ENCODE measurements around the gene NEK6.

Gene NEK6

DNA sequence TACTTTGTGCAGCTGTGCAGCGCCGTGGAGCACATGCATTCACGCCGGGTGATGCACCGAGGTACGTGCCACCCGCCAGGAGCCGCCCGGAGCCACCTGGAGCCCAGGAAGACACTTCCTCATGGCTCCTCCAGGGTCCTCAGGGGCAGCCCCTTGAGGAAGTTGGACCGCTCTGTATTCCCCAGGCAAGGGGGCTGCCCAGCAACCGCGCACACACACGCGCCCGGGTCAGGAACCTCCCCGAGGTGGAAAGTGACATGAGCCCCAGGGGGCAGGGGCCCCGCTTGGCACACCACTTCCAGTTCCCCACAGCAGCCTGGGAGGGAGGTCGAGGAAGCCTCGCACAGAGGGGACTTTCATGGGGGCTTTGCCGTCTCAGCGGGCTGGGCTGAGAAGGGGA is 68.6 kb downstream of the NEK6 start:
- no peak overlapping the region for H3K27ac ChIP-seq
- H3K27me3 ChIP-seq = no peaks in the 10 kb centered on the region
- no peak for DNase-seq
- H3K4me1 ChIP-seq = no peaks in the 10 kb centered on the region
- no peak for TF ChIP-seq CTCF (IDR thresholded peaks at IDR 0.05)
- H3K9me3 ChIP-seq = no peaks in the 10 kb centered on the region
- H3K4me3 ChIP-seq = no peak overlapping the region
- intact Hi-C loops (cut with DNase I; ENCODE audit: low total_unique reads) = loop anchor here (10.0 kb wide), 1 partner anchor 72 kb away; the partner anchor contains the start of gene NEK6
- peaks cover 59 to 100% (median 90%) of the 10 kb centered on the region in 3 donors for H3K36me3 ChIP-seq

- Histone ChIP-seq H3K4me1 (no peaks in the 10 kb centered on the region), H3K36me3 (peaks cover 48 to 100% (median 86%) of the 10 kb centered on the region in 3 donors), H3K4me3 (no peak overlapping the region), H3K27ac (no peak overlapping the region), H3K9me3 (no peaks in the 10 kb centered on the region), H3K27me3 (no peaks in the 10 kb centered on the region)
- TF ChIP-seq CTCF (IDR thresholded peaks at IDR 0.05) = no peak
- no peak for DNase-seq
- intact Hi-C loops (cut with DNase I; ENCODE audit: low total_unique reads) = loop anchor here (10.0 kb wide), 1 partner anchor 73 kb away; the partner anchor contains the start of gene NEK6
These were observed 69.7 kb downstream of the NEK6 start for GRCh38 chr9:124327491-124327890.

- H3K4me1 ChIP-seq = no peaks in the 10 kb centered on the region
- no peak overlapping the region for H3K4me3 ChIP-seq
- no peak for TF ChIP-seq CTCF (IDR thresholded peaks at IDR 0.05)
- peaks cover 42 to 100% (median 84%) of the 10 kb centered on the region in 3 donors for H3K36me3 ChIP-seq
- no peak overlapping the region for H3K27ac ChIP-seq
- H3K9me3 ChIP-seq = no peaks in the 10 kb centered on the region
- intact Hi-C loops (cut with DNase I; ENCODE audit: low total_unique reads) = loop anchor here (10.0 kb wide), 1 partner anchor 73 kb away; the partner anchor contains the start of gene NEK6
- DNase-seq = no peak
- no peaks in the 10 kb centered on the region for H3K27me3 ChIP-seq
These were observed 70.5 kb downstream of the NEK6 start for GRCh38 chr9:124328285-124328684.

- H3K4me1 ChIP-seq = no peaks in the 10 kb centered on the region
- H3K27me3 ChIP-seq = no peaks in the 10 kb centered on the region
- no peak for DNase-seq
- H3K4me3 ChIP-seq = no peak overlapping the region
- no peaks in the 10 kb centered on the region for H3K9me3 ChIP-seq
- no peak for TF ChIP-seq CTCF (IDR thresholded peaks at IDR 0.05)
- intact Hi-C loops (cut with DNase I; ENCODE audit: low total_unique reads) = loop anchor here (10.0 kb wide), 1 partner anchor 74 kb away; the partner anchor contains the start of gene NEK6
- H3K36me3 ChIP-seq = peaks cover 36 to 97% (median 79%) of the 10 kb centered on the region in 3 donors
- H3K27ac ChIP-seq = no peak overlapping the region
These were observed 71.5 kb downstream of the NEK6 start for GRCh38 chr9:124329206-124329792.

DNA sequence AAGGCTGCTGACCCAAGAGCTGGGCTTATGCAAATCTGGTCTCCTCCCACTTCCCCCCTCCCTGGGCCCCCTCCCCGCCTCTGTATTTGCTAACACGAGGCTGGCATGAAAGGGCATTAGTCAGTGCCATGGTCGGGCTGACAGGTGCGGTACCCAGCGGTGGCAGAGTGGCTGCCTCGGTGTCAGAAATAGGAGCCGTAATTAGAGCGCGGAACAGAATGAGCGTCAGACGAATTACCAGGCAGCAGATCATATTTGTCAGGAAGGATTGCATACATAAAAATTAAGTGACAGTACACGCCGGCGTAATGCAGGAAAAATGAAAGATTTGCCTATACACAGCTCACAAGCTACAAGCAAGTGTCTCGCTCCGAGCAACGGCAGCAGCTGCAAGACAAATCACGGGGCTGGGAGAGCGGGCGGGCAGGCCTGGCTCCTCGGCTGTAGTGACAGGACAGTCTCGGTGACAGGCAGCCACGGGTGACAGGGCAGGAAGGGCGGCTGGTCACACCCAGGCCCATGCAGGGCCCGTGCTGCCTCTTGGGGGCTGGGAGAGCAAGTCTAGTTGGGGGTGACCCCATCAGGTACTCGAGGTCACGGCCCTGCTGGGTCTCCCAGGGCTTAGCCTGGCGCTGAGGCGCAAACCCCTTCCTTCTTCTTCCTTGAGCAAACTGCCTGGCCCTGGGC is 72.4 kb downstream of the NEK6 start:
- no peak overlapping the region for H3K27ac ChIP-seq
- intact Hi-C loops (cut with DNase I; ENCODE audit: low total_unique reads) = no loop called here

More for the DNA sequence above, 72.4 kb downstream of the NEK6 start:
- no peak for DNase-seq
- Histone ChIP-seq H3K4me1 (no peaks in the 10 kb centered on the region), H3K27me3 (no peaks in the 10 kb centered on the region), H3K4me3 (no peak overlapping the region), H3K36me3 (peaks cover 36 to 97% (median 83%) of the 10 kb centered on the region in 3 donors), H3K9me3 (no peaks in the 10 kb centered on the region)
- no peak for TF ChIP-seq CTCF (IDR thresholded peaks at IDR 0.05)

Data from tibial artery (tissue), 4 donors.